B cell (primary cell): ENCODE measurements around the gene BTBD18.

ENCODE experiments used
- EZH2 ChIP-seq: IDR thresholded peaks from 2 replicates; pipeline ENCODE4 v1.6.1; 2012; ENCODE audit warnings: borderline replicate concordance, low read depth, mild to moderate bottlenecking, moderate library complexity, low read length; ENCODE audit not compliant: insufficient read depth, poor library complexity, severe bottlenecking
- TF ChIP-seq, protein P1 (sequence below): fragments of 200-600 bp; IDR thresholded peaks from one replicate; pipeline ENCODE4 v1.8.0; 2022; ENCODE audit warnings: antibody characterized with exemption, mild to moderate bottlenecking

DNA sequence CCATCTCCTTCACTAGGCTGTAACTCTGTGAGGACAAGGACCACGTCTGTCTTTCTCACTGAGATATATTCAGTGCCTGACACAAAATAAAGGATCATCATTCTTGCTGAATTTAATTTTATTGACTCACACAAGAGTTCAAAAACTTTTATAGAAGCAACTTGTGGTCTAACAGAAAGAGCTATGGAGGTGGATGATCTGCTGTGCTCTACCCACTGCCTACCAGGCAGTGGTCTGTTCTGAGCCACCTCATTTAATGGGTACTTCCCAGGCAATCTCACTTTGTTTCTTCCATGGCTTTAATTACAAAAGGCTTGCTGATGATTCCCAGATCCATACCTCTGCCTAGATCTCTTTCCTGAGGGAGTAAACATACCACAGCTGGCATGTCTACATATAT lies 4.7 kb downstream of the BTBD18 start:
- TF ChIP-seq, protein P1, sequence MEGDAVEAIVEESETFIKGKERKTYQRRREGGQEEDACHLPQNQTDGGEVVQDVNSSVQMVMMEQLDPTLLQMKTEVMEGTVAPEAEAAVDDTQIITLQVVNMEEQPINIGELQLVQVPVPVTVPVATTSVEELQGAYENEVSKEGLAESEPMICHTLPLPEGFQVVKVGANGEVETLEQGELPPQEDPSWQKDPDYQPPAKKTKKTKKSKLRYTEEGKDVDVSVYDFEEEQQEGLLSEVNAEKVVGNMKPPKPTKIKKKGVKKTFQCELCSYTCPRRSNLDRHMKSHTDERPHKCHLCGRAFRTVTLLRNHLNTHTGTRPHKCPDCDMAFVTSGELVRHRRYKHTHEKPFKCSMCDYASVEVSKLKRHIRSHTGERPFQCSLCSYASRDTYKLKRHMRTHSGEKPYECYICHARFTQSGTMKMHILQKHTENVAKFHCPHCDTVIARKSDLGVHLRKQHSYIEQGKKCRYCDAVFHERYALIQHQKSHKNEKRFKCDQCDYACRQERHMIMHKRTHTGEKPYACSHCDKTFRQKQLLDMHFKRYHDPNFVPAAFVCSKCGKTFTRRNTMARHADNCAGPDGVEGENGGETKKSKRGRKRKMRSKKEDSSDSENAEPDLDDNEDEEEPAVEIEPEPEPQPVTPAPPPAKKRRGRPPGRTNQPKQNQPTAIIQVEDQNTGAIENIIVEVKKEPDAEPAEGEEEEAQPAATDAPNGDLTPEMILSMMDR: no peak
- TF ChIP-seq EZH2: no peak
